Endometrial microvascular endothelial cells (primary cell): ENCODE data around the gene COL4A3. TPM values are rescaled to one million over a fixed set of nuclear protein-coding genes. Genes with fewer than 3 reads are reported as not detected.

Experiments
- in situ Hi-C: cut with HindIII; loops from 2 replicates; pipeline ENCODE4 v1.10.0; 2017; ENCODE audit warnings: low sequenced_read_pairs, low pct_unique_long_range_greater_than_20kb; ENCODE audit errors: inconsistent ontology term
- total RNA-seq: library from RNA; depleted of rRNA; stranded (reverse); fragments of >200 nt; gene quantifications from one replicate; pipeline ENCODE4 v1.2.3, GENCODE V29; 2015; ENCODE audit errors: inconsistent ontology term

COL4A3 gene
- total RNA-seq, 1 donor from 2014 or later = not detected

DNA sequence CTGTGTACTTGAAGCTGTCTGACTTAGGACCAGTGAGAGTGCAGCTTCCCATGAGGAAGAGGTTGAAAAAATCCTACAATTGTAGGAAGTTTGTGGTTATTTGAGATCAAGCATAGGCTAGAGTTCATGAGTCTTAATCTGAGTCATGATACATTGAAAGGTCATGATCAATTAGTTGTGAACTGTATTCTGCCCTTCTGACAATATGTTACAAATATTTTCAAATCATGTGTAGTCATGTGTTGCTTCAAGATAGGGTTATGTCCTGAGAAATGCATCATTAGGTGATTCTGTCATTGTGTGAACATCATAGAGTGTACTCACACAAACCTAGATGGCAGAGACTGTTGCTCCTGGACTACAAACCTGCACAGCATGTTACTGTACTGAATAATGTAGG lies 92.2 kb downstream of the COL4A3 start:
- in situ Hi-C loops = no loop called here

DNA sequence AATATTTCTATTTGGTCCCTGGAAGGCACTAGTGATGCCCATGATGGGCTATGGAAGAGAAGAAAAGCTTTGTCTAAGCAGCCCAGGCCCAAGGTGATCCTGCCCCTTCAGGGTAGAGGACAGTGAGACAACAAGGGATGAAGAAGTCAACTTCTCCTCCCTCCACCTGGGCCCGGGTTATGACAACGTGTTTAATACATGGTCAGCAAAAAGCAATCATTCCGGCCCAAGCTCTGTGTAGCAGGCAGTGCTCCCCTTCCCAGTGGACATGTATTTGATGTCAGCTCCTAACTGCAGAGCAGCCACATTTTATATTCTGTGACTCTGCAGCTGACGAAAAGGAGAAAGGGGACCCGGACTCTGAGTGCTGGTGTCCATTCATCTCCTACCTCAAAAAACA lies 93.4 kb downstream of the COL4A3 start:
- in situ Hi-C loops = no loop called here

DNA sequence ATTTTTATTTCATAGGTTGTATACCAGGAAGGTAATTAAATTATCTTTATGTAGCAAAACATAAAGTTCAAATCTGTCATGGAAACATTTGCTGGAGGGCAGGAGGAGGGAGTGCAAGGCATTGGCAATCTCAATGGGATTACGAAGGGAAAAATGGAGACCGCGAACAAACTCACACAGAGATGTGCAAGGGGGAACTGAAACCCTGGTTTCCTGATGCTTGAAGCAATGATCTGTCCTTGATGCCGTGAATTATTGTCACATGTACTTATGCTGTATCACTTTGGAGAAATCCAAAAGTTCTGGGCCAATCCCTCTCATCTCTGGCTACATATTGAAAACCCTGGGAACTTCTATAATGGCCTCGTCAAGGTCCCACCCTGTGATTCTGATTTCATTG lies 95.6 kb downstream of the COL4A3 start:
- in situ Hi-C loops = no loop called here

DNA sequence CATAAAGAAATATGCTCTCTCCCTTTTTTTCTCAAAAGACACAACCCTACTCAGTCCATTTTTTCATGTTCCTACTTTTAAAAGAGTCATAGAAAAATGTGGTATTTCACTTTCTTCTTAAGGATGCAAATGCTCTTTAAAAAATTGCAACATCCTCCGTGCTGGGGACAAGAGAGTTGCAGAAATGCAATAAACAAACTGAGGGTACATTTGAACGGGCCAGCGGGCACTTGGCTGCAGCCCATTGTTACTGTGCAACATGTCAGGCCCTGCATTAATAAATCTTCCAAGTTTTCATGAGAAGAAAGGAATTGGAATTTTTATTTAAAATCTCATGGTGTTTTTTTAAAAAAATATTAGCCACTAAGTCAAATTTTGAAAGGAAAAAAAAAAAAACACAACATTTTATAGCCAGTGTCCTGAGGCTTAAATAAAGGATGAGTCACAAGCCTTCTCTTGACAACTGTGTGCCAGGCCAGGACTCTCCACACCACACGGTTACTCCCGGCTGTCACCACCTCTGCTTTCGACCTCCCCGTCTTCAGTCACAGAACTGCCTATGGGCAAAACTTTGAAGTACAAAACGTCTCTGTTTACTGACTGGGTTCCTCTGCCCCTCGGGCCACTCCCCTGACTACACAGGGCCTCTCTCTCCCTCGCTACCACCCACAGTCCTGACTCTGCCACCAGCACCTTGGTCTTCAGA lies 103.1 kb downstream of the COL4A3 start:
- in situ Hi-C loops = no loop called here

DNA sequence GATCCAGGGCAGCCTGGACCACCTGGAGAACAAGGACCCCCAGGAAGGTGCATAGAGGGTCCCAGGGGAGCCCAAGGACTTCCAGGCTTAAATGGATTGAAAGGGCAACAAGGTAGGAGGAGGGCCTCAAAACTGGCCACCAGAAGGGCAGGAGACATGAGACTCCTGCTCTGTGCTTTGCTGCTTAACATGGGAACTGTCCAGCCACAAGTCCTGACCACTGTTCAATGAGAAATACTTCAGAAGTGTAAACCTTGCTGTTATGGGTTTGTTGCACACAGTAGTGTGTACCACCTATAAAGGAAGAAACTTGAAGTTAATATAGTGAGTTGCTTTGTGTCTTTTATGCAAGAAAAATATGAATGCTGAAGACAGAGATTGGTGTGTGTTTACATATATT lies 116.5 kb downstream of the COL4A3 start:
- in situ Hi-C loops = no loop called here

DNA sequence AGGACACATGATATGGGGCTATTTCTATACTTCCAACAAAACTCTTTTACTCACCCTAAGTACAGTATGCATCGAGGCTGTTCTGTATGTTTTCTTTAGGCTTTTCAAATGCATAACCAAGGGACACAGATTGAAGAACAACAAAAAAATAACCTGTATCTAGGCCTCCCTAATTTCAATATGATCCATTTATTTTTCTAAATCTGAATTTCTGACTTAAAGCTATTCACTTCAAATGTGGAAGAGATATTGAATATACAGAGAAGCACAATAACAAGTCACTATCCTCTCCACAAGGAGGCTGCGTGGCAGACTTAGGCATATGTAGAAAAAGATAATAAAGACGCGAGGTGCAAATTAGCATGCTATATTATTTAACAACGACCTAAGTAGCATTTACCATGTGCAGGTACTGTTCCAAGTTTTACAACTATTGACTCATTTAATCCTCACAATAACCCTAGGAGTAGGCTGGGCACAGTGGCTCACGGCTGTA lies 121.4 kb downstream of the COL4A3 start:
- in situ Hi-C loops = no loop called here

DNA sequence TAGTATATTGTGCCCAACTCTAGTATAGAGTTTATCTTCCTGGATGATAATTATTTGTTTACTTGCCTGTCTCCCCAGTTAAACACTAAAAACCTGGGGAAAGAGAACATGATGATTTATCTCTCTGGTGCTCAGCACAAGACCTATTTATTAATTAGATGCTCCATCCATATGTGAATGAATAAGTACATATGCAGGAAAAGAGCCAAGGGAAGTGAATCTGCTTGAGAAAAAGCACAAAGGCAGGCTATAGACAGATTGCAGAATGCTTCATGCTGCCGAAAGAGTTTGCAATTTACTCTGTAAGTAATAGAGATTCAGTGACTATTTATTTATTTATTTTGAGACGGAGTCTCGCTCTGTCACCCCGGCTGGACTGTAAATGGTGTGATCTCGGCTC lies 123.3 kb downstream of the COL4A3 start:
- in situ Hi-C loops = no loop called here

DNA sequence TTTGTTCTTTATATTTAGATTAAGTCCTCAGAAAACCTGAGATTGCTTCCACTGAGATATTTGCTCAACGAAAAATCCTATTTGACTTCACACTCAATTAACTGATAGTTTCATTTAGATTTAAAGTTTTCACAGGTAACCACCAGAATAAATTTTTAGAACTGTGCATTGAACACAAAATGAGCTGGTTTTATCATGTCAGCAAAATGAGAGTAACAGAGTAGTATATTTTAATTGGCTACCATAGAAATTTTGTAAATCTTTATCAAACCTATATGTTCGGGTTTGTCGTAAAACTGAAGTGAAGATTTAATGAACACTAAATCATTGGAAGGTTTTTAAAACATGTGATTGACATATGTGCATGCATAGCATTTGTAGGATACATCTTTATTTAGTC lies 127.9 kb downstream of the COL4A3 start:
- in situ Hi-C loops = no loop called here

DNA sequence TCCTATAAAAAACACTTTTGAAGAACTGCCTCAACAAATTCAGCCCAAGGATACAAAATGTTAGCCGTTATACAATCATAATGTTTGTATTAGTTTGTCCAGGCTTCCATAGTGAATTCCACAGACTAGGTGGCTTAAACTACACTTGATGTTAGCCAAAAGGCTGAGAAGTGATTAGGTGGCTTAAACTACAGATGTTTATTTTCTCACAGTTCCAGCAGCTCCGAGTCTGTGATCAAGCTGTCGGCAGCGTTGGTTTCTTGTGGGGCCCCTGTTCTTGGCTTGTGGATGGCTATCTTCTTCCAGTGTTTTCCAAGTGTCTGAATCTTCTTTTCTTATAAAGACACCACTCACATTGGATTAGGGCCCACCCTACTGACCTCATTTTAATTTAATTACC lies 129.1 kb downstream of the COL4A3 start:
- in situ Hi-C loops = no loop called here

DNA sequence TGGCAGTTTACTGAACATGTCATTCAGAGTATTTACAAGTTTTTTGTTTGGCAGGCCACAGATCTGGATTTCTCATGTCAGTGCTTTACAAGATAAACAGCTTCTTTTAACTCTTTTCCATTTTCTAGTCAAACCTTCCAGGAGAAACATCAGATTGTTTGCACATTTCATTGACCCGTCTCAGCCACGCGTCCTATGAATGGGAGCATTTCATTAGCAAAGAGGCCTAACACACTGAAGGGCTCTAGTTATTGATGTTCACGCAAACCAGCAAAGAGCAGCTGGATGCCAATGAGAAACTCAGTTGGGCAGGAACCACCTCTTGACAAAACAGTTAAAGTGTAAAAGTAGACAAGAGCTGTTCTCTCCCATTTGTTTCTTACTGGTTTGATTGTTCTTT lies 131.4 kb downstream of the COL4A3 start:
- in situ Hi-C loops = no loop called here

DNA sequence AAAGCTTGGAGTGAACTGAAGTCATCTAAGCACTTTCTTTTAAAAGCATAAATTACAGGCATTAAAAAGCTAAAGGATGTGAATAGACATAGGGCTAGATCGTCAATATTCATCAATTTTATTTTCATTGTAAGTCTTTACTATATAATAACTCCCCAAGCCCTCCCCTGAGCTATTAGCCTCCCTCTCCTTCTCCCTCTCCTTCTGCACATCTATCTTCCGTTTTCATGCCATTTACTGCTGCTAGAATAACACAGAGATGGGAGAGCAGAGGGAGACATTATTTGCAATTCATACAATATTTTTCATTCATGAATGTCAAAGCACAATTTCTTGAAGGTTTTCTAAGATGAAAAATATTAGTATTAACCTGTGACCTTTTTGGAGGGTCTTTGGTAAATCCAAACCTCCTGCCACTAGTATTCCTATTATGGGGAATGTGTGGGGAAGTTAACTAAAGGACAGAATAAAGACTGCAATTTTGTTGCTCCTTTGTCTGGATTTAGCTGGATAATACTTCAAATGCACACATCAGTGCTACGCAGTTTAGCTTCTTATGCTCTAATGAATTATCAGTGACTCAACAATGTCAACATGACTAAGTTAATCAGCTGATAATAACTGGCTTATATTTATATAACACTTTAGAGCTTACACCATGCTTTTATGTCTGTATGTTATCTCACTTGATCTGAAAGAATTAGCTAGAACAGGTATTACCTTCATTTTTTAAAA lies 132.4 kb downstream of the COL4A3 start:
- in situ Hi-C loops = no loop called here

DNA sequence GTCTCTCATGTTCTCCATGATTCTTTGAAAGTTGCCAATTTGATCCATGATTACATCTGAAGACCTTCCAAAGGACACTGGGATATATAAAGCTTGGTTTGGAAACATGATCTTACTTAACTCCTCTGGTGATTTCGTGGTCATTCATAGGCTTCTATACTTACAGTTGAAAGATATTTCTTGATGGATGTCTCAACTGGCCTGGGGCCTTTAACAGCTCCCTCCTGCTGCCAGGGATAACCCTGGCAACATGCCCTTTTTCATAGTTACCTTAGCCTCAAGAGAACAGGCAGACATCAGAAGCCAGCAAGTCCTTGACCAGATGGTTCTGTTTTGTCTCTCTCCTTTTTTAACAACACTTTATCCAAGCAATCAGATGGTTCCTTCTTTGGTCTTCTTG lies 137.1 kb downstream of the COL4A3 start:
- in situ Hi-C loops = no loop called here

DNA sequence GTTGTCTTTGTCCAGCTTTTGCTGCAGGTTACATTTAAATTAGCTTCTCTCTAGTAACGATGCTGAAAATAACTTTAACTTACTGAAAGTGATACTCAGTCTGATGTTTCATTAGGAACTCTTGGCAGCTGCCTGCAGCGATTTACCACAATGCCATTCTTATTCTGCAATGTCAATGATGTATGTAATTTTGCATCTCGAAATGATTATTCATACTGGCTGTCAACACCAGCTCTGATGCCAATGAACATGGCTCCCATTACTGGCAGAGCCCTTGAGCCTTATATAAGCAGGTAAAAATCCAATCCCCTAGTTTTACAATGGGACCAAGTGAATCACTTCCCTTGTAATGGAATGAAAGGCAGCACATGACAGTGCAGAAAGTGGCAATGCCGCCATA lies 144.4 kb downstream of the COL4A3 start:
- in situ Hi-C loops = no loop called here

DNA sequence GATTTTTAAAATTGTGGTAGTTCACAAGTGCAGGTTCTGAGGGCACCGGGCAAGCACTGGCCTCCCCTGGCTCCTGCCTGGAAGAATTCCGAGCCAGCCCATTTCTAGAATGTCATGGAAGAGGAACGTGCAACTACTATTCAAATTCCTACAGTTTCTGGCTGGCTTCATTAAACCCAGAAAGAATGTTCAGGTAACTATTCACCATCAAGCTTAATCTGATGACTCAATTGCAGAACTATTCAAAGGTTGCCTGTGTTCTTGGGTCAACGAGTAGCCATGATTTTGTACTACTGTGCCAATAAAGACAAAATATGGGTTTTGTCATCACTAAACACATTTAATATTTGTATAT lies 146.3 kb downstream of the COL4A3 start:
- in situ Hi-C loops = no loop called here

DNA sequence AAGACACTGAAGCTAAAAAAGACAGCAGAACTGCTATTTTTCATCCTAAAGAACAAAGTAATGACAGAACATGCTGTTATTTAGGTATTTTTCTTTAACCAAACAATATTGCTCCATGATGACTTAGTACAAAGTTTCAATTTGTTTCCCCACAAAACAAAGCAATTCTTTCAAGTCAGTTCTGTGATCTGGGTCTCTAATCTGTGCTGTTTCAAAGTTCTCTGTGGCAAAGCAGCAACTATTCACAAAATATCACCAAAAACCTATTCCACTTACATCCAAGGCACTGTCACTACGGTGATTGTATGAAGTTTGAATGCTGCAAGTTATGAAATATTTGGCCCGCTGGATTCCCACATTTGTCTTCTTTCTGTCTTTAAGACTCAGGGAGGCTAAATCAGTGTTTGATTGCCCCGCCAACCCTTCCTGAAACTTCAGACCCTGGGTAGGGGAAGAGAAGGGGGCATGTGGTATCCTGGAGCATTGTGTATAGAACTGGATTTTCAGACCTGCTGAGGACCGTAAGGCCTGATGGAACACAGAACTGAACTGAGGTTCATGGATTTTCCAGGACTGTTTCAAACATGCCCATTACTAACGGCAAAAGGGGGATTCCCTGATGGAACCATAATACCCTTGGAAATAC lies 147.6 kb downstream of the COL4A3 start:
- in situ Hi-C loops = no loop called here

DNA sequence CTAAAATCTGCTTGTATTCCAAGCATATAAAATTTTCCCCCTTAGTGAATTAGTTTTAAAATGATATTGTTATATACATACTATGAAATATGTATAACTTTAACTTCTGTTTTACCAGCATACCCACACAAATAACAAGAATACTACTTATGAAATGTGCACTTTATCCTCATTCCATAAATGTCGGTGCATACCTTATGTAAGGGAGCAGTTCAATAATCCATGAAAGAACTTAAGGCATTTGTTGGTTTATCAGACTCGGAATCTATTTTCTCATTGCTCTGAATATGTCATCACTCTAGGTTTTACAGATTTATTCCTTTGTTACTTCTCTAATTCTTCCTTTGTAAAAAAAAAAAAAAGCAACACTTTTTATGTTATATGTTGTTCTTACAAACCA lies 148.2 kb downstream of the COL4A3 start:
- in situ Hi-C loops = no loop called here

DNA sequence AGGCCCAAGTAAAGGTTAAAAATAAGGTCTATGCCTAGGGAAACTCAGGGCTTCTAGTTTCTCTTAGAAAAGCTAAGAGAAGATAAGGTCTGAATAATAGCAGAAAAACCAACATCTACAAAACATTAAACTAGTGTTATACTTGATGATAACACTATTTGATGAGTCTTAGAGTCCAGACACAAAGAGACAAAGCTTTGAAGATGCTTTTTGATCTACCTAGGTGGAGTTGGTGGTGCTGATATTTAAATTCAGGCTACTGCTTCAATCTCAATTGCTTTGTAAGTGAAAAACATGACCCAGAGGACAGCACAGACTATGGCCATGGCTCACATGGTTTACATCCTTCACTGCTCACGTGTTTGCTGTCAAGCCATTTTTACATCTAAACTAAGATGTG lies 148.9 kb downstream of the COL4A3 start:
- in situ Hi-C loops = no loop called here

DNA sequence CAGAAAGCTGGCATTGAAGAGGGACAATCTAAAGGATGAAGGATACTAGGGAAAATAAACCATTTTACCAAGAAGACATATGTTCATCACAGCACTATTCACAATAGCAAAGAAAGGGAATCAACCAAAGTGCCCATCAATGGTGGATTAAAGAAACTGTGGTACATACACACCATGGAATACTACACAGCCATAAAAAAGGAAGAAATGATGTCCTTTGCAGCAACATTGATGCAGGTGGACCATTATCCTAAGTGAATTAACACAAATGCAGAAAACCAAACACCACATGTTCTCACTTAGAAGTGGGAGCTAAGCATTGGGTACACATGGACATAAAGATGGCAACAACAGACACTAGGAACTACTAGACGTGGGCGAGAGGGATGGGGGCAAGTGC lies 153.4 kb downstream of the COL4A3 start:
- in situ Hi-C loops = no loop called here

DNA sequence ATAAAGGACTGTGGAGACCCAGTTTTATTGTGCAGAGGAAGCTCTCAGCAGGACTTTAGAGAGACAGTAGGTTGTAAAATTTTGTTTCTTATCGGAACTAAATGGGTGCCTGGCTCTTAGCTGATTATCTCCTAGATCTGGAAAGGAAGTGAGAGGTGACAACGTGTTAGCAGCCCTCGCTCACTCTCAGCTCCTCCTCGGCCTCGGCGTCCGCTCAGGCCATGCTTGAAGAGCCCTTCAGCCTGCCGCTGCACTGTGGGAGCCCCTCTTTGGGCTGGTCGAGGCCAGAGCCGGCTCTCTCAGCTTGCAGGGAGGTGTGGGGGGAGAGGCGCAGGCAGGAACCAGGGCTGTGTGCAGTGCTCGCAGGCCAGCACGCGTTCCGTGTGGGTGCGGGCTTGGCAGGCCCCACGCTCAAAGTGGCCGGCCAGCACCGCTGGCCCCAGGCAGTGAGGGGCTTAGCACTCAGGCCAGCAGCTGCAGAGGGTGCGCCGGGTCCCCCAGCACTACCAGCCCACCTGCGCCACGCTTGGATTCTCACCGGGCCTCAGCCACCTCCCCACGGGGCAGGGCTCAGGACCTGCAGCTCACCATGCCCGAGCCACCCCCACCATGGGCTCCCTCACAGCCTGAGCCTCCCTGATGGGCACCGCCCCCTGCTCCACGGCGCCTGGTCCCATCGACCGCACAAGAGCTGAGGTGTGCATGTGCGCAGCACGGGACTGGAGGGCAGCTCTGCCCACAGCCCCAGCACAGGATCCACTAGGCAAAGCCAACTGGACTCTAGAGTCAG lies 156.1 kb downstream of the COL4A3 start:
- in situ Hi-C loops = no loop called here
